GM19328 (cell line): ENCODE data around the gene MFRP.

Experiments used
- ATAC-seq: cut with Tn5 transposase; IDR thresholded peaks from one replicate; pipeline ENCODE4 v1.9.1; 2021; ENCODE audit warnings: mild to moderate bottlenecking, moderate library complexity; ENCODE audit not compliant: unreplicated experiment

MFRP gene

GRCh38 chr11:119373059-119373920, 26.8 kb upstream of the MFRP start:
- ATAC-seq = no peak

DNA sequence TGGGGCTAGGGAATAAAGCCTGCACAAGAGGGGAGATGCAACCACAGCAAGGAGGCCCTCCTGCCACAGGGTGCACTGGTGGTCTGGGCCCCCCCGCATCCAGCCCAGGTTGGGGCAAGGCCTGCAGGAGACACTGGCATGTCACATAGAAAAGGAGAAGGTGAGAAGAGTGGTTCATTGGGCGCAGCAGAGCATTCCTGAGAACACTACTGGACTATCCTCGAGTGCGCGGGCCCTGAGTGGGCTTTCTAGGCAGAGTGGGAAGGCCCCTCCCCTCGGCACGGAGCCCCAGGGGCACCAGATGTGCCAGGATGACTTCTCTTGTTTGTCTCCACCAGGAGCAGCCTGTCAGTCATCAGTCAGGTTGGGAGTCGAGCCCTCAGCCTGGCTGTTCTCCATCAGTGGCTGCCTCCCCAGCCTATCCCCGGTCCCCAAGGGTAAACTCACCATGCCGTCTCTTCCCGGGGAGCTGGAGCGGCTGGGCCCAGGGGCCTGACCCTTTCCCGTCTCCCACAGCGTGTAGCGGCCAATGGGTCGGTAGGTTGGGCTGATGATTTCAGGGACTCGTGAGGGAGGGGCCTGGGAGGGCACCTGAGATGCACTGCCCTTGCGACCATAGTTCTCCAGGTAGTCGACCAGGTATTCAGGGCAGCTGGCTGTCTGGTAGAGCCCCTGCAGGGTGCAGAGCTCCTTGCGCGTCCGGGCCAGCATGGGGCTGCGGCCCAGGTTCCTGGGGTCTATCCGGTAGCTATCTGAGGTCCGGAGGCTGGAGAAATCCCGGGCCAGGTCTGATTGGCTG, 26.0 kb upstream of the MFRP start:
- no peak for ATAC-seq

DNA sequence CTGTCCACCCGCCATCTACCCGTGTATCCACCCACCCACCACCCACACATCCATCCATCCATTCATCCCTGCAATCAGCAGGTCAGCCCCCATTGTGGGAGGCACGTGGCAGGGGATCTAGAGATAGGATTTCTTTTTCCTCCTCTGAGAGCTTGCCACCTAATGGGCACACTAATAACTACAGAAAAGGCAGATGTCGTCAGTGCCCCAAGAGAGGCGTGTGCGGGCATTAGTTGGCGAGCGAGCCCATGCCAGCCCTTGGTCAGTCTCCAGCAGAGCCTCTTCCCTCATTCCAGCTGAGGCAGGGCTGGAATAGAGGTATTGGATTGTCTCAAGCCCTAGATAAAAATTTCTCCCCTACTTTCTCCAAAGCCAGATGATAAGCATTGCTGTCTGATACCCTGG, 25.3 kb upstream of the MFRP start:
- ATAC-seq = no peak

DNA sequence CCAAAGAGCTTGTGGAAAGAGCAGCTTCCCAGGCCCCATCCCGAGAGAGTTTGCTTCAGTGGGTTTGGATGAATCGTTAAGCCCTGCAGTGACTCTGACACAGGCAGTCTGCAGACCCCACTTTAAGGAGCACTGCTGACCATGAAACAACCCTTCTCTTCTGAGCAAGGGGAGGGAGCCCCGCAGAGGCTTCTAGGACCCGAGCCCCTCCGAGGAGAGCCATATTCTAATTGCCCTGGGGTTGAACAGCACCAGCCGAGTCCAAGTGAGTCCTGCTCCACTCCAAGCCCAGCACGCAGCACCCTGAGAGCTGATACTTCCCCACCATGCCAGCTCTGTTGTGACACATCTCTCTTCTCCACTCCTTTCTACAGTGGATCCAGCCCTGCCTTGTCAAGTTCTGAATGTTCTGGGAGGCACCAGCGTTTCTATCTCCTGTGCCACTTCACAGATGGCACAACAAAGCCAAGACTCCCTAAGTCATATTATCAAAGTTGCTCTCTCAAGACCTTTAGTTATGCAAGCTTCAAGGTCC, 24.6 kb upstream of the MFRP start:
- ATAC-seq = no peak

- ATAC-seq = no peak
These were observed 24.1 kb upstream of the MFRP start for GRCh38 chr11:119370486-119371046.

DNA sequence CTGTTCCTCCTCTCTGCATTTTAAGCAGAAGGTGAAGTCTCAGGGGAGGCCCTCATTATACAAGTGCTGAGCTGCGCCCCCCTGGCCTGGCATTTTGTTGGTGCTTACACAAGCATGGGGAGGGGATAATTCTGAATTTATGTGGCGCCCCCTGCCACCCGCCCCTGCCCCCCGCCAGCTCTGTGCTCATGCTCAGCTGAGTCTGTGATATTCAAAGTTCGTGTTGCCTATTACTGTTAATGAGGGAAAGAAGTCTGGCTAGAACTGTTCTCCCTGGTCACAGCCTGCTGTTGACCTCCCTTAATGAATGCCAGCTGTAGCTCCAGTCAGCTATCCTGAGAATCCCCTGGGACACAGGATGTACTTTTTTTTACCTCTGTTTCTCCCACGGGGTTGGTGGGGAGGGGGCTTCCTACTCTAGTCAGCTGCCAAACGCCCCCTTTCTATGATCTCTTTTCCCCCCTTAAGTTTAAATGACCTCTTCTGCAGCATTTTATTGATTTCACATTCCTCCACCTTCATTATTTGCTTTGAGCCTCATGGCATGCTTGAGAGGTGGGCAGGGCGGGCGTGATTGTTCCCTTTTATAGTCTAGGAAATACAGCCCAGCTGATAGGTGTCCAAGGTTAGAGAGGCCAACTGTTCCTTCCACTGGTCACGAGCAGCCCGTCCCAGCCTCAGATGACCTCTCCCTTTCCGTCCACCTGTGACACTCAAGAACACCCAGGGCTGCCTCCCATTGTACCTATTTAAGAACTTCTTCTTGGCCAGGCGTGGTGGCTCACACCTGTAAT, 22.8 kb upstream of the MFRP start:
- no peak for ATAC-seq

- ATAC-seq = no peak
These were observed 21.9 kb upstream of the MFRP start for GRCh38 chr11:119368121-119369034.

DNA sequence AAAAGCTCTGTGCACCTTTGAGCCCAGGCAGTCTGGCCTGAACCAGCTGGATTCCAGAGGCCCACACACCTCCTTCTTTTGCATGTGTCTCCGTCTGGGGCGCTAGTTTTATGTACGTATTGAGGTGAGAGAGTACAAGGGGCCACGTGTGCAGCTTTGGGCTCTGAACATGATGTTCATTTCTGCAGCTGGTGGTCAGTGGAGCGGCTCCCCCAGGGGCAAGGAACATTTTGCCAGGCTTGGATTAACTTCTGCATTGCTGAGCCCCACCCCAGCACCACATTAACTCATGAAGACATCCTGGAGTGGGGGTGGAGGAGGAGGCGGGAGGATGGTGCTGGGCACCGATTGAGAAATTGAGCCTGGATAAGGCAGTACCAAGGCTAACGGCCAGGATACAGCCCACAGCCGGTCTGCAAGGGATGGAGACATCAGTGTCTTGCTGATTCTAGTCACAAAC, 21.2 kb upstream of the MFRP start:
- no peak for ATAC-seq

DNA sequence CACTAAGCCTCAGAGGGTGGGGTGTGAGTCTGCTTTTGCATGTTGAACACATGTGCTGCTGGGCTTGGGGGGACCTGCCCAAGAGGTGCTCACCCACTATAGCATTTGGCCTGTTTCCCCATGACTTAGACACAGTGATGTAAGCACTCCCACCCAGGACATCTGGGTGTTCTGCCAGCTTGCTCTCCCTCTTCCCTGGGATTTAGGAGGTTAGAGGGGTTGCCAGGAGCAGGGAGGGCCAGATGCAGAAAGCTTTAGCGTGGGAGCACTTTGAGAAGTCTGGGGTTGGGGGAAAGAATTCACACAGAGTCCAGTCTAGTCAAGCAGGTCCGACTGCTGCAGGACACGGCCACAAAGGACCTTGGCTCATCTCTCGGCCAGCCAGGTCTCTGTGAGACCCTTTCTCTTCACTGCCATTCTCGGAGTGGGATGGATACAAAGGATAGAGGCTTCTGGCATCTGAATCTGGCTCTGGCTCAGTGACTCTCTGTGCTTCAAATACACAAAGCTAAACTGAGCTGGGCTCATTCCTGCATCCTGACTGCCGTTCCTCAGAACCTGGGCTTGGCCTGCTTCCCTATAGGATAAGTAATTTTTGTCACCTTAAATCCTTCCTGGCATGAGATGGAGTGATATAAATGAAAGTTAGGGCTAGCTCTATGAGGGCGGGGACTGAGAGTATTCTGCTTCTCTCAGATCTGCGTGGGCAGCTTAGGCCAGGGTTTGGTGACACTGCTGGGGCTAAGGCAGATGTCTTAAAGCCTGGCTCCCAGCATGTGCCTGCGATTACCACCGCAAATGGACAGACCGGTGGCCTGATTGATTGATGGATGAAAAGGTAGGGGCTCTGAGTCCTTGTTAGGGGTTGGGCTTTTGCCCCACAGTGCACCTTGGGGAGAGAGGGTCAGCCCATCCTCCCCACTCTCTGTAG, 20.4 kb upstream of the MFRP start:
- ATAC-seq = no peak

- ATAC-seq = no peak
These were observed 18.6 kb upstream of the MFRP start for GRCh38 chr11:119365071-119365591.

GRCh38 chr11:119363851-119364590, 17.5 kb upstream of the MFRP start:
- no peak for ATAC-seq

GRCh38 chr11:119363081-119363850, 16.8 kb upstream of the MFRP start:
- no peak for ATAC-seq

GRCh38 chr11:119362741-119363080, 16.2 kb upstream of the MFRP start:
- no peak for ATAC-seq

DNA sequence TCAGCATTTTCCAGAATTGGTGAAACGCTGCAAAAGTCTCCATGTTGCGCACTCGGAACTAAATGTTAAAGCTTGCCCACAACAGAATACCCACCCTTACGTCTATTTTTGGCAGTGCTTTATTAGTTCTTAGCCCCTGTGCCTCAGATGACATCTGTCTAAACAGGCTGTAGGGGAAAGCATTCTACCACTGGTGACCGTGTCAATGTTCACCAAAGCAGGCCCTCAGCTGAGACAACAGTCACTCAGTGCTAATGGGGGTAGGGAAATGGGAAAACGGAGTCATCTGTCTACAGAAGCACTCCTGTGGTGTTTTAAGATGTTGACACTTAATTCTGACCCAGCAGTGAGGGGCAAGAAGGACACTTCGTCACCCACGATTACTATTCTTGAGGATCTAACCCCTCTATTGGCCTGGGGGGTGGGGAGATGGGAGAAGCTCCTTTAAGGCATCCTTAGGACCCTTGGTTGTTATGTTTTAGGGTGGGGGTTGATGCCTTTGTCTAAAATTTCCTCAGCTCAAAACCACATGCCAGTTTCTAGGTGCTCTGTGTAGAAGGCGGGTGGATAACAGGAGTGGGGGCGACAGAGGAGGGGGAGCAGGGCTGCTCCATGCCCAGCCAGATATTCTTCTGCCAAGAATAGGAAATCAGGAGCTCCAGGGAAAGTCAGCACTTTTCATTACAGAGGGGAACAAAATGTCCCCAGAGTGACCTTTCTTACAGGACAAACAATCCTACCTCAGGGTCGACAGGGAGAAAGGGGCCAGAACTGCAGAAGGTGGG, 15.6 kb upstream of the MFRP start:
- no peak for ATAC-seq

DNA sequence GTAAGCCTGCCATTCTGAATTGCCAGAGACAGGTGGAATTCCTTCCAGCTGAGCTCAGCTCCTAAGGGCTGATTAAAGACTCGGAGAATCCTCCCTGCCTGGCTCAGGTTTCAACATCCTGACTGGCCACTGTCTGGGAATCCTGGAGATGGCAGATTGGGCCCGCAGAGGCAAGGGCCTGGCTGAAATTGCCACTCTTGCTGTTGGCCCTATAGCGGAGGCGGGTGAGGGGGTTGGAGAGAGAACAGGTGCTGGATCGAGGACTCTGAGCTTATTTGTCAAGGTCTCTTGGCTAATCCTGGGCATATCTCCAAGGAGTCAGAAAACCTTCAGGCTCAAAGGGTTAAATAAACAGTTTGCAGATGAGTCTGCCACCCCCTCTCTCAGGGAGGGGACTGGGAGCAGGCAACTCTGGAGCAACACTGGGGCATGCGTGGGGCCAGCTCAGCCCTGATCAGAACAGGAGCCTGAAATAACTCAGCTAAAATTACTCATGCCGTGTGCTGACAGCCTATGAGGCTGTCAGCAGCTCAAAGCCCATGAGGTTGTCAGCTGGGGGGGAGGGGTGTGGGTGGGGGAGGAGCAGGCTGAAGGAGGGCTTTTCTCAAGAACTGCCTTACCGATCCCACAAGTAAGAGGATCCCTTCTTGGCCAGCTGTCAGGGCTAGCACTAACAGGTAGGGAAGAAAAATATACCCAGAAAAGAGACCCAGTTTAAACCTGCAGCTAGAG, 14.7 kb upstream of the MFRP start:
- no peak for ATAC-seq
